BLaER1 (cell line): Measurements from ENCODE around the gene PLPP7.

Source experiments
- H3K27ac ChIP-seq: shearing (Covaris generic); formaldehyde crosslinking; 2 replicates; pipeline ENCODE4 v1.8.1; 2022
- H3K27me3 ChIP-seq: shearing (Covaris generic); formaldehyde crosslinking; 2 replicates; pipeline ENCODE4 v1.8.1; 2022
- H3K36me3 ChIP-seq: shearing (Covaris generic); formaldehyde crosslinking; 2 replicates; pipeline ENCODE4 v1.8.1; 2022
- H3K4me1 ChIP-seq: shearing (Covaris generic); formaldehyde crosslinking; 2 replicates; pipeline ENCODE4 v1.8.1; 2022
- H3K4me2 ChIP-seq: shearing (Covaris generic); formaldehyde crosslinking; 2 replicates; pipeline ENCODE4 v1.8.1; 2022
- H3K4me3 ChIP-seq: shearing (Covaris generic); formaldehyde crosslinking; 2 replicates; pipeline ENCODE4 v1.8.1; 2022
- H3K9ac ChIP-seq: shearing (Covaris generic); formaldehyde crosslinking; 2 replicates; pipeline ENCODE4 v1.8.1; 2022
- H3K9me3 ChIP-seq: shearing (Covaris generic); formaldehyde crosslinking; 2 replicates; pipeline ENCODE4 v1.8.1; 2022
- H4K20me1 ChIP-seq: shearing (Covaris generic); formaldehyde crosslinking; 2 replicates; pipeline ENCODE4 v1.8.1; 2022
- Cebpa-rat ChIP-seq: shearing (Covaris generic); IDR thresholded peaks from 2 replicates; pipeline ENCODE4 v1.8.1; 2022

The PLPP7 gene

GRCh38 chr9:131302244-131303075 lies 12.9 kb downstream of the PLPP7 start:
- Histone ChIP-seq H3K9me3 (no peaks in the 10 kb centered on the region), H3K27me3 (no peaks in the 10 kb centered on the region), H3K27ac (peak overlapping the region; percentile 64), H3K4me1 (peaks cover 91% of the 10 kb centered on the region), H4K20me1 (peaks cover 40% of the 10 kb centered on the region), H3K4me3 (no peak overlapping the region), H3K9ac (no peak overlapping the region), H3K36me3 (no peaks in the 10 kb centered on the region), H3K4me2 (peak overlapping the region; percentile 87)
- no peak for TF ChIP-seq Cebpa-rat

DNA sequence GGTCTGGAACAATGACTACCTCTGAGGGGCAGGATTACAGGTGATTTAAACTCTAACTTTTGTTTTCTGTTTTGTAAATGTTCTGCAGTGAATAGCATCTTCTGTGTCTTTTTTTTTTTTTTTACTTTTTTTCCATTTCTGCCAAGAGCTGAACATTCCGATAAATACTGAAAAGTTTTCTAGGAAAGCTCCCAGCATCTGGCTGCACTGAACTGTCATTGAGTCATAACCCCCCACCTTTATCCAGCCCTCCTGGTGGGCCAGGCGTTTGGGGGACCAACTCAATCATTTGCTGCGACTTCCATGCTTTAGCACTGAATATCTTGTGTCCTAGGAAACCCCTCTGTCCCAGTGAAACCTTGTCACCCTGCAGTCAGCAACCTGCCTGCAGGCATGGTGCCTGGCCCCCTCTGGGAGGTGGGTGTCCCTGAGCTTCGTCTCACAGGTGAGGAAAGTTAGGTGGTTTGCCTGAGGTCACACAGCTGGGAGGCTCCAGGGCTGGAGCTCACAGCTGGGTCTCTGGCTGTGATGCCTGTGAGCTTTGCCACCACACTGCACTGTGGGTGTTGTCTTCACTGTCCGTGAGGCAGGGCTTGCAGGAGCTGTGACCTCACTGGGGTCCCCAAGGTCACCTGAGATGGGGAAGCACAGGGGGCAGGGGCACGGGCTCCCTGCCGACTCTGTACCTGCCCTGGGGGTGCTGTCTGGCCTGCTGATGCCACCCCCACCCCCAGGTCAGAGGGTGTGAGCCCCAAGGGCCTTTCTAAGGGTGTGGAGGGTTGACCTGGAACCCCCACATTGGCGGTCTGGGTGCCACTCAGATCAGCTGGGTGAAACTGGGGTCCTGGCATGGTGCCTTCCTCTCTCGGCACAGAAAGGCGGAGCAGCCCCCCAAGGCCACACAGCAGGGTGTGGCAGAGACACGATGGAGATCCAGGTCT lies 14.1 kb downstream of the PLPP7 start:
- no peak overlapping the region for H3K4me3 ChIP-seq
- H3K27me3 ChIP-seq = no peaks in the 10 kb centered on the region
- H3K27ac ChIP-seq = no peak overlapping the region
- no peaks in the 10 kb centered on the region for H3K9me3 ChIP-seq
- H4K20me1 ChIP-seq = peaks cover 29% of the 10 kb centered on the region
- H3K9ac ChIP-seq = no peak overlapping the region
- TF ChIP-seq Cebpa-rat = no peak
- H3K4me2 ChIP-seq = peak overlapping the region; percentile 20
- no peaks in the 10 kb centered on the region for H3K36me3 ChIP-seq
- peaks cover 91% of the 10 kb centered on the region for H3K4me1 ChIP-seq

DNA sequence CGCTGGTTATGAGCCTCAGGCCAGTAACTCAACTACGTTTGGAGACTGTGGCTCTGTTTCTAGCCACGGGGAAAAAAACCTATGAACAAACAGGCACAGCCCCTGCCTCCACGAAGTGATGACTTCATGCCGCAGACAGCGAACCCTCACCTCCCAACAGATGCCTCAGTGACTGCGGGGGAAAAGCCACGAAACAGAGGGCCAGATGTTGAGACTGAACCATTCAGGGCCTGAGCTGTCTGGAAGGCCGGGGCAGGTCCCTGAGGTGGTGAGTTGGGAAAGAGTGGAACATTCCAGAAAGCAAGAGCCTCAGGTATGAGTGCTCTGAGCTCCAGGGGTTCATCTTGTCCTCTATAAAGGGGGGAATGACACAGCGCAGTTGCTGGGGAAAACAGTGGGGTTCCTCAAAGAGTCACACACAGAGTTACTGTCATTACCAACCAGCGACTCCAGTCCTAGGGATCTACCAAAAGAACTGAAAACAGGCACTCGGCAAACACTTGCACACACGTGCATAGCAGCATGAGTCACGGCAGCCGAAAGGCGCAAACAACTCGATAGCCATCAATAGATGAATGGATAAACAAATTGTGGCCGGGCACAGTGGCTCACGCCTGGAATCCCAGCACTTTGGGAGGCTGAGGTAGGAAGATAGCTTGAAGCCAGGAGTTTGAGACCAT lies 15.3 kb downstream of the PLPP7 start:
- H3K4me1 ChIP-seq = peaks cover 91% of the 10 kb centered on the region
- no peaks in the 10 kb centered on the region for H3K36me3 ChIP-seq
- no peaks in the 10 kb centered on the region for H3K27me3 ChIP-seq
- H3K9me3 ChIP-seq = no peaks in the 10 kb centered on the region
- H3K4me3 ChIP-seq = no peak overlapping the region
- H3K27ac ChIP-seq = no peak overlapping the region
- no peak for TF ChIP-seq Cebpa-rat
- peak overlapping the region; percentile 20 for H3K4me2 ChIP-seq
- H4K20me1 ChIP-seq = peaks cover 18% of the 10 kb centered on the region
- no peak overlapping the region for H3K9ac ChIP-seq

DNA sequence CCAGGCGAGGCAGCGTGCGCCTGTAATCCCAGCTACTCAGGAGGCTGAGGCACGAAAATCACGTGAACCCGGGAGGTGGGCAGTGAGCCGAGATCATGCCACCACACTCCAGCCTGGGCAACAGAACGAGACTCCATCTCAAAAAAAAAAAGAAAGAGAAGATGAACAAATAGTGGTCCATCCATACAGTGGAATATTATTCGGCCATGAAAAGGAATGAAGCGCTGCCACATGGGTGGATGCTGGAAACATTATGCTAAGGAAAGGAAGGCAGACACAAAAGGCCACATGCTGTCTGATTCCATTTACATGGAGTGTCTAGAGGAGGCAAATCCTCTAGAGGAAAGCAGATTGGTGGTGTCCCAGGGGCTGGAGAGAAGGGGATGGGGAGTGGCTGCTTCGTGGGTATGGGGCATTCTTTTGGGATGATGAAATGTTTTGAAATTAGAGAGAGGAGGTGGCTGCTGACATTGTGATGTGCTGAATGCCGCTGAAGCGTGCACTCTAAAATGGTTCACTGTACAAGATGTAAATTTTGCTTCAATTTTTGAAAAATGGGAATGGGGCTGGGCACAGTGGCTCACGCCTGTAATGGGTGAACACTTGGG lies 17.0 kb downstream of the PLPP7 start:
- H3K4me3 ChIP-seq = no peak overlapping the region
- H3K36me3 ChIP-seq = no peaks in the 10 kb centered on the region
- peaks cover 18% of the 10 kb centered on the region for H4K20me1 ChIP-seq
- H3K27me3 ChIP-seq = no peaks in the 10 kb centered on the region
- H3K9ac ChIP-seq = no peak overlapping the region
- no peaks in the 10 kb centered on the region for H3K9me3 ChIP-seq
- no peak overlapping the region for H3K27ac ChIP-seq
- TF ChIP-seq Cebpa-rat = no peak
- H3K4me2 ChIP-seq = peak overlapping the region; percentile 84; the same call in 1 of the 2 replicates
- peaks cover 91% of the 10 kb centered on the region for H3K4me1 ChIP-seq

DNA sequence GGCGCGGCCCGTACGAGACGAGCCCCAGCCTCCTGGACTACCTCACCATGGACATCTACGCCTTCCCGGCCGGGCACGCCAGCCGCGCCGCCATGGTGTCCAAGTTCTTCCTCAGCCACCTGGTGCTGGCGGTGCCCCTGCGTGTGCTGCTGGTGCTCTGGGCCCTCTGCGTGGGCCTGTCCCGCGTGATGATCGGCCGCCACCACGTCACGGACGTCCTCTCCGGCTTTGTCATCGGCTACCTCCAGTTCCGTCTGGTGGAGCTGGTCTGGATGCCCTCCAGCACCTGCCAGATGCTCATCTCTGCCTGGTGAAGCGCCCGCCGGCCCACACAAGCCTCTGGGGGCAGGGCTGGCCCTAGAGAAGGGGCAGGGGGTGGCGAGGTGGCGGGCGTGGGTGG lies 18.5 kb downstream of the PLPP7 start:
- H3K27me3 ChIP-seq = no peaks in the 10 kb centered on the region
- peak overlapping the region; percentile 30; the same call in 1 of the 2 replicates for H3K27ac ChIP-seq
- H3K4me1 ChIP-seq = peaks cover 76% of the 10 kb centered on the region
- H4K20me1 ChIP-seq = peaks cover 10% of the 10 kb centered on the region; the same call in 1 of the 2 replicates
- no peak overlapping the region for H3K9ac ChIP-seq
- H3K9me3 ChIP-seq = no peaks in the 10 kb centered on the region
- H3K4me3 ChIP-seq = no peak overlapping the region
- no peak for TF ChIP-seq Cebpa-rat
- no peaks in the 10 kb centered on the region for H3K36me3 ChIP-seq
- peak overlapping the region; percentile 84 for H3K4me2 ChIP-seq

DNA sequence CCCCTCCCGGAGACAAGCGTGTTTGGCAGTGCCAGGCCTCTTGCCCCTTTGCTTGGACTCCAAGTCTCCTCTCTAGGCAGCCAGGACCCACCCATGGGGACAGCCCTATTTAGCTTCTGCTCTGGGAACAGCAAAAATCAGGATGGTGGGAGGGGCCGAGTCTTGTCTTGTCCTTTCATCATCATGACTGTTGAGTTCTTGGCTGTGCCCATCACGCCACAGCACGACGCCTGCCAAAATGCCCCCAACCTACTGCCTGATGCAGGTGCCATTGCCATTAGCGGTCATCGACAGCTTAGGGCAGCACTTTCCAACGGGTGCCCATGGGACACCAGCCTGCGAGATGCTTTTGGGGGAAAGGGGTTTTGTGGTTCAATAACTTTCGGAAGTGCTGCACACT lies 18.9 kb downstream of the PLPP7 start:
- no peaks in the 10 kb centered on the region for H3K9me3 ChIP-seq
- no peaks in the 10 kb centered on the region for H3K27me3 ChIP-seq
- TF ChIP-seq Cebpa-rat = no peak

GRCh38 chr9:131308906-131309529 lies 19.5 kb downstream of the PLPP7 start:
- no peak for TF ChIP-seq Cebpa-rat
- H3K4me3 ChIP-seq = no peak overlapping the region
- H3K9me3 ChIP-seq = no peaks in the 10 kb centered on the region
- H3K4me1 ChIP-seq = peaks cover 66% of the 10 kb centered on the region
- 0 out of 2 replicates have a peak overlapping the region, but pooled peaks have one; percentile 22 for H3K27ac ChIP-seq
- H3K9ac ChIP-seq = no peak overlapping the region
- H3K4me2 ChIP-seq = peak overlapping the region; percentile 84
- H3K36me3 ChIP-seq = no peaks in the 10 kb centered on the region
- 0 out of 2 replicates have a peak, but pooled peaks cover 2% of the 10 kb centered on the region for H4K20me1 ChIP-seq
- no peaks in the 10 kb centered on the region for H3K27me3 ChIP-seq

More for the DNA sequence above, 18.9 kb downstream of the PLPP7 start:
- H3K36me3 ChIP-seq = no peaks in the 10 kb centered on the region
- no peak overlapping the region for H3K4me3 ChIP-seq
- no peak overlapping the region for H3K9ac ChIP-seq
- no peak overlapping the region for H3K27ac ChIP-seq
- H3K4me2 ChIP-seq = peak overlapping the region; percentile 84
- H4K20me1 ChIP-seq = peaks cover 7% of the 10 kb centered on the region; the same call in 1 of the 2 replicates
- H3K4me1 ChIP-seq = peaks cover 71% of the 10 kb centered on the region

- Histone ChIP-seq H3K4me2 (peak overlapping the region; percentile 84), H3K4me3 (no peak overlapping the region), H3K27me3 (no peaks in the 10 kb centered on the region), H3K27ac (0 out of 2 replicates have a peak overlapping the region, but pooled peaks have one; percentile 22), H3K4me1 (peaks cover 59% of the 10 kb centered on the region), H3K9me3 (no peaks in the 10 kb centered on the region), H3K9ac (no peak overlapping the region), H4K20me1 (no peaks in the 10 kb centered on the region), H3K36me3 (no peaks in the 10 kb centered on the region)
- TF ChIP-seq Cebpa-rat = no peak
Measured at GRCh38 chr9:131309530-131310276, 20.2 kb downstream of the PLPP7 start.
